ENCODE measurements around the gene LRBA. TPM values are rescaled to one million over a fixed set of nuclear protein-coding genes. Genes with fewer than 3 reads are reported as not detected.

Gene LRBA
- total RNA-seq, 1 experiment from 2014 or later: 55.3 TPM

GRCh38 chr4:150768497-150768896, 246.6 kb downstream of the LRBA start:
- Histone ChIP-seq H2BK20ac (ENCODE audit: low read depth, low read length, poor library complexity, severe bottlenecking) (no peak overlapping the region), H2BK15ac (ENCODE audit: low read depth, low read length) (no peak overlapping the region), H3K9ac (ENCODE audit: extremely low read depth, insufficient read length, low read length) (no peak overlapping the region), H3K79me2 (ENCODE audit: insufficient read depth, low read length) (no peaks in the 10 kb centered on the region), H2BK120ac (ENCODE audit: low read depth, low read length, poor library complexity, severe bottlenecking) (no peak overlapping the region), H3K27ac (ENCODE audit: insufficient read length, low read depth, low read length) (no peak overlapping the region), H4K8ac (replicated peaks; ENCODE audit: insufficient read length, low read depth, low read length) (no peak overlapping the region), H2AK5ac (ENCODE audit: insufficient read length, low read length) (no peak overlapping the region), H4K20me1 (ENCODE audit: control insufficient read depth, insufficient read depth, insufficient read length) (no peaks in the 10 kb centered on the region), H3K18ac (ENCODE audit: insufficient read length, low read depth, low read length) (no peak overlapping the region), H3K27me3 (ENCODE audit: insufficient read depth, low read length) (no peaks in the 10 kb centered on the region), H3K79me1 (ENCODE audit: insufficient read depth, low read depth, low read length, poor library complexity, severe bottlenecking) (no peaks in the 10 kb centered on the region), H2BK12ac (ENCODE audit: insufficient read length, low read depth, low read length) (no peak overlapping the region), H2AFZ (ENCODE audit: low read length) (no peak overlapping the region), H3K4ac (ENCODE audit: low read depth, low read length) (no peak overlapping the region), H3K9me3 (ENCODE audit: control insufficient read depth, low read depth, low read length) (no peaks in the 10 kb centered on the region), H4K91ac (ENCODE audit: insufficient read length, low read depth, low read length) (no peak overlapping the region), H4K5ac (ENCODE audit: insufficient read length, low read depth, low read length) (no peak overlapping the region), H3K4me2 (ENCODE audit: insufficient read depth, insufficient read length, low read length) (no peak overlapping the region), H3K4me1 (ENCODE audit: insufficient read depth, low read length) (no peaks in the 10 kb centered on the region), H2BK5ac (ENCODE audit: insufficient read length, low read length) (no peak overlapping the region), H3T11ph (ENCODE audit: low read length) (no peak overlapping the region), H3K56ac (ENCODE audit: insufficient read length, low read depth, low read length) (no peak overlapping the region), H3K23me2 (ENCODE audit: insufficient read length, low read depth, low read length, poor library complexity, severe bottlenecking) (no peaks in the 10 kb centered on the region), H3K14ac (ENCODE audit: insufficient read depth, low read length) (no peak overlapping the region), H3K23ac (ENCODE audit: insufficient read length, low read depth, low read length) (no peak overlapping the region)
- DNase-seq: no peak
- Mint-ChIP-seq H3K27me3 (ENCODE audit: low read depth) (no peaks in the 10 kb centered on the region), H3K9me3 (no peaks in the 10 kb centered on the region), H3K4me3 (no peak overlapping the region), H3K27ac (no peak overlapping the region), H3K36me3 (ENCODE audit: insufficient read depth in 1 of 3, low read depth in 3 of 3) (no peaks in the 10 kb centered on the region; a peak in 1 of 7 replicates), H3K4me1 (peaks cover 0 to 5% of the 10 kb centered on the region in 2 experiments; a peak in 1 of 4 replicates)
- TF ChIP-seq CTCF (conservative IDR thresholded peaks at IDR 0.05): no peak
- no CpG with 5 or more reads among the region's 1 CpG for WGBS (ENCODE audit: extremely low coverage, insufficient read length, low lambda C conversion rate)
